Activated CD4-positive, CD25-positive, alpha-beta regulatory T cell treated with anti-CD3 and anti-CD28 coated beads, Interleukin-2, amount 50 U/mL, for 16 hours (primary cell): ENCODE measurements around the gene SLC44A5.
"Not testable (repeated sequence)": the region's sequence is repeated elsewhere in the genome, so short reads cannot be mapped to it uniquely, and the experiment has no call there.

Source experiments
- DNase-seq: peaks from one replicate; pipeline ENCODE4 v3.0.0-alpha.2; 2020; ENCODE audit warnings: low read depth, low spot score

Gene SLC44A5

DNA sequence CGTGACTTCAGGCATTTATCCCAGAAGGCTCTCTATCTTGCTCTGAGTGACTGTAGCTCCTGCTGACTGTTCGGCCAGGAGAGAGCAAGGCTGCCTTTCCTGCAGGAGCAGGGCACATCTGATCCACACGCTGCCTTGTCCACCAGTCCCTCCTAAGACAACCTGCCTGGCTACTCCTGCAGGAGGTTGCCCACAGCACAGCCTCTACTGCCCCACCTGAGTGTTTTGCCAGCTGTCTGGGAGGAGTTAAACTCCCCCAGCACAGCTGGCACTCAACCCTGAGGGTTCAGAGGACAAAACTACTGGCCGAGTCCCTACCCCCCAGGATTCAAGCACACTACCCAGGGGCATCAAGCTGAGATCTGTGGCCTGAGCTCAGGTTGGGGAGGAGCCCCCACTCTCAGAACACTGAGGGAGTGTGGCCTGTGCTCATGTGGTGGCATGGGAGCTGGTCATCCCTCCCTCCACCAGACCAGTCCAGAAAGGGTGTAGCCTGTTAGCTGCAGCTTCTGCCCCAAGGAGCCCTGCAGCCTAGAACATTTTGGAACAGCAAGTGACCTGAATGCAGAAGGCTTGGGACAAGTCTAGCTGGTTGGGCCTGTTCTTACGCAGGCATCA lies 237.3 kb downstream of the SLC44A5 start:
- no peak for DNase-seq

DNA sequence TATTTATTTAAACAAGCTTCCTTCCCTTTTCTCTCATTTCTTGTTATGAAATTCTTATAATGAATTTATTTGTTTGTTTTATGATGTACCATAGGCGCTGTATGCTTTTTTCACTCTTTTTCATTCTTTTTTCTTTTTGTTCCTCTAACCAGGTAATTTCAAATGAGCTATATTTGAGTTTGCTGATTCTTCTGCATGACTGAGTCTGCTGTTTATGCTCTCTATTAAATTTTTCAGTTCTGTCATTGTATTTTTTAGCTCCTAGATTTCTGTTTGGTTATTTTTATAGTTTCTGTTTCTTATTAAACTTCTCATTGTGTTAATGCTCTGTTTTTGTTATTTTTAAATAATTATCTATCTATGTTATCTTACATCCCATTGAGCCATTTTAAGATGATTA lies 244.3 kb downstream of the SLC44A5 start:
- DNase-seq = no peak

DNA sequence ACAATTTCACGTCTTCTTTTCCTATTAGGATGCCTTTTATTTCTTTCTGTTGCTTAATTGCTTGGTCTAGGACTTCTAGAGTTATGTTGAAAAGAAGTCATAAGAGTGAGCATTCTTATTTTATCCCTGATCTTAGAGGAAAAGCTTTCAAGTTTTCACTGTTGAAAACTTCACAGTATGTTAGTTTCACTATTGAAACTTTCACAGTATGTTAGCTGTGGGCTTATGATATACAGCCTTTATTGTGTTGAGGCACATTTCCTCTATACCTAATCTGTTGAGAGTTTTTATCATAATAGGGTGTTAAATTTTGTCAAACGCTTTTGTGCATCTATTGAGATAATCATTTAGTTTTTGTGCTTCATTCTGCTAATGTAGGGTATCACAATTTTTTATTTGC lies 249.7 kb downstream of the SLC44A5 start:
- no peak for DNase-seq

DNA sequence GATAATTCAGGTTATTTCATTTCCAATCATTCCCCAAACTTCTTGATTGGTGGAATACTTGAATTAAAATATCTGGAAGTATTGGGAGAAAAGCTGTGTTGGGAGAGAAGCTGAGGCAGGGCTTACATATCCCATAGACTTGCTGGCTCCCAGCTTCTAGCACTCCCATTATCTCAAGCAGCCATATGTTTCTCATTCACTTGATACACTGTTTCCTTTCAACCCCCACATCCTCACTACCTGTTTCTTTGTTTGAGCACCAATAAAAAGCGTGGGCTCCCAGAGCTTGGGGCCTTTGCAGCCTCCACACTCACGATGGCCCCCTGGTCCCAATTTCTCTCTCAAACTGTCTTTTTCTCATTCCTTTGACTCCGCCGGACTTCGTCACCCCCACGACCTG lies 256.6 kb downstream of the SLC44A5 start:
- DNase-seq = not testable (repeated sequence)

DNA sequence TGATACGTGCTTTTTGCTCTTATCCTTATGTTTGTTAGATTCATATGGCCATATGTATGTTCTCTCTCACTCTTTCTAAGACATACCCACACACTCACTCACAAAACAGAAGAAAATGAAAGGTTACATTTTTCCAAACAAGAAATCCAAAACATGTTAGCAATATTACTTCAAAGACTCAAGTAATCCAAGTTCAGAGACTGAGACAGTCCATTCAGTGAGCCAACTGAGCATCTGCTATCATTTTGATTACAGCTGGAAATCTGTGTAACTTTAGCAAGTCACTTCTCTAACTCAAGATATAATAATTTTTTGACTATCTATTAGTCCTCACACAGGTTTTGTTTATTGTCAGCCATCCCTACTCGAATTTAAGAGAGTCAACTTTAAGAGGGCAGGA lies 257.9 kb downstream of the SLC44A5 start:
- no peak for DNase-seq

DNA sequence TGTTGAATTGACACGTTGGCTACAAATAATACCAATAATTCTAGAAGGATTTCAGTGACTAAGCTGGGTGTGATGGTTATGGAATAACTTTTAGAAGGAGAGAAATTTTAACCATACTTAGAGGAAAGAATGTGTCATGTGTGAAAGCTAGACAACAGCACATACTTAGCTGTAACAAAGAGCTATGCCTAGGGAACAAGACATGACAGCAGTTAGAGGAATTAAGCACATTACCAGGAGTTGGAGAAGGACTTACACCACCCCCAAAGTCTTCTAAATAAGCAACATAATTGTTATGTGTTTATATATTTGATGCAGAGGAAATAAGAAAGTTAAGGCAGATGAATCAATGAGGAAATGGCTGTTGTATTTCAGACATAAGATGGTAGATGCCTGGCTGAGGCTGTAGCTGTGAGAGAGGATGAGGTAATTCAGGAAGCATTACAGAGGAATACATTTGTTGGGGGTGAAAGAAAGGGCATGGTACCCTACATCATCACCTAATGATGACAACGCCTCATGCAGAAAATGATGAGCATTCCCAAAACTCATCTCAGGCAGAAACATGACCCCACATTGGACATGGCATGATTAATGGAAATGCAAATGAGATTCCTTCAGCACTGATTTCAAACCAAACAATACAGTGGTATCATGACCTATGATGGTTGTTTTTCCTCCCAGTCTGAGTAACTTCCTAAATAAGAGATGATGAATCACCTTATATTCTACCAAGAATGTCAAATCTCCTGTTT lies 265.2 kb downstream of the SLC44A5 start:
- no peak for DNase-seq

DNA sequence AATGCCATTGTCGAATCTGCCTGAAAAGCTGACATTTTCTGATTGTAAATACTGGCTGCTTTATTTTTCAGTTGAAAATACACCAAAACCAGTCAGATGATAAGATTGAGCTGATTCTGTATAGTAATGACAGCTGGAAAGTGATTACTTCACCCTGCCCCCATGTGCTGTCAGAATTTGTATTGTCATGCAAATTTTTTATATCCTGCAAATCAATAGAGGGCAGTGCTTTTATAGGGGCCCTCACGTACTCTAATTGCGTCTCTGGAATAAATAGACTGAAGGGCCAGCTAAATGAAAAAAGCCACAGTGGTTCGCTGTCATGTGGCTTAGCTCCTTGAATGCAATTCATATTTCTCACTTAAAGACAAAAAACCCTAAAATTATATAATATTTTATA lies 268.1 kb downstream of the SLC44A5 start:
- no peak for DNase-seq

DNA sequence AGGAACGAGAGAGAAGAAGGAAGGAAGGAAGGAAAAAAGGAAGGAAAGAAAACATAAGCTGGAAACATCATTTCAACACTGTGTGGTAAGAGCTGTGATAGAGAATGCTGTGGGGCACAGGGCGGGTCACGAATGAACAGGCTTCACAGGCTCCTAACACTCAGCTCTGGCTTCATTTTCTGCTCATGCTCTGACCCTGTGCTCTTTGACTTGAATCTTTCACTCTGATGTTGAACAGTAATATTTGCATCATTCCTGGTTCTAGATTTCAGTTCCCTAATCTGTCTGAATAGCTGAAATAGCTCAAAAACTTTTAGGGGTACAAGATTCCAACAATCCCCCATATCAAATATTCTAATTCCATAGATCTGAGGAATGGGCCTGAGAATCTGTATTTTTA lies 269.4 kb downstream of the SLC44A5 start:
- DNase-seq = no peak

DNA sequence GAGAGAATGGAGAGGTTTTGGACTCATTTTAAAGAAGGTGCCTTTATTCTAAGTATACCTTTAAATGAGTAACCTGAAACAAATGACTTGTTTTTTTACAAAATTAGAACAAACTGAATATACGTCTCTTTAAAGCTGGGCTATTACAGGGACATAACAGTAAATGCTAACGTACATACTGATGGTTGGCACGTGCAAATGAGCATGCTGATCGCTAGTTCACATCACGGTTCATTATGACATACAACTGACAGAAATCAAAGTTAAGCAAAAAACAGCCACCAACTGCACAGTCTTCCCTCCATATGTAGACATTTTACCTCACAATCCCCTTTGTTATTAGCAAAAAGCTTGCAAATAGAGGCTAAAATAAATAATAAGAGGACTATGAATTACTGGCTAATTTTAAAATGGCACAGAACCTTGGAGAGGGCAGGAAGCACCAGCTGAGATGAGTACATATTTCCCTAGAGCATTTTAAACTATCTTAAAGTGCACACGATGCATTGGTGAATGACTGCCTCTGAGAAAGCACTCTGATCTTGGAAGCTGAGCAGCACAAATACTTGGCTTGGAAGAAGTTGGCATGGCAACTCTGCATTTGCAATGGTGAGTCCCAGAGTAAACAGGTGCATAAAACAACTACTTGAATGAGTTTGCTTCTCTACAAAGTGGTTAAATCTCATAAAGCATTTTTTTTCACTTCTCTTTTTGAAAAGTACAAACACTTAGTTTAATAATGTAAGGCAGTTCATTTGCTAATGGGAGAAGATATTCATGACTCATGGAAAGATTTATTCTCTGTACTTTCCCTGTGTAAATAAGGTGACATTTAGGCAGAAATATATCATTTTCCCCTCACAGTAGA lies 272.1 kb downstream of the SLC44A5 start:
- DNase-seq = no peak

DNA sequence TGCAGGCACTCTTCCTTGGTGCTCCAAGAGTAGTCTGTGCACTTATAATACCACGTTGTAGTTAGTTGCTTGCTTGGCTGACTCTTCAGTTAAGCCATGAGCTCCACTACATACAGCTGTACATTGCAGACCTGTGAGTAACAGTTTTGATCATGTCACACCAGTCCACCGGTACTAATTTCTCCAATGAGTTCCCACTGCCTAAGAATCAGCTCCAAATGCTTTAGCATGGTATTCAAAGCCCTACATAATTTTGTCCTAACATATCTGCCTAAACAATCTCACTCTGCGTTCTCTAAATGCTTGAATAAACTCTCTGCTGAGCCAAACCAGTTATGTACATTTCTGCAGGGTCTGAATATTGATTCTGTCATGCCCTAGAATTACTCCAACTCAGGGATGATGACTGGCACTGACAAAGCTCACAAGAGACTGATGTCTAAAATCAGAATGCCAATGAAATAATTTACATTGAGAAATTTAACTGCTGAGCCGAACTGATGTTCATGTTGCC lies 276.0 kb downstream of the SLC44A5 start:
- DNase-seq = no peak

DNA sequence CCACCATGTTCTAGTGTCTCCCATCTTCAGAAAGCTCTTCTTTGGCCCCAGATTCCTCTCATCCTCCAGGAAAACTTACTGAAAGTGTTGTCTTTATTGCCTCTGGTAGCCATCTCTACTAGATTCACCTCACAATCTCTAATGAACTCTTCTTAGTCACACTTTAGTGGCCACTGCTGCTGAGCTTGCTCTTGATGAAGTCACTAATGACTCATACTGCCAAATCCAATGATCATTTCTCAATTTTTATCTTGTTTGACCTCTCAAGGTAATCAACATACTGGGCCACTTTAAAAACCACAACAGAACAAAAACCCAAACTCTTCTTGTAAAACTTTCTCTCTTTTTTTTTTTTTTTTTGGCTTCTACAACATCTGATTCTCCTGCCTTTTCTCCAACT lies 280.3 kb downstream of the SLC44A5 start:
- DNase-seq = no peak

DNA sequence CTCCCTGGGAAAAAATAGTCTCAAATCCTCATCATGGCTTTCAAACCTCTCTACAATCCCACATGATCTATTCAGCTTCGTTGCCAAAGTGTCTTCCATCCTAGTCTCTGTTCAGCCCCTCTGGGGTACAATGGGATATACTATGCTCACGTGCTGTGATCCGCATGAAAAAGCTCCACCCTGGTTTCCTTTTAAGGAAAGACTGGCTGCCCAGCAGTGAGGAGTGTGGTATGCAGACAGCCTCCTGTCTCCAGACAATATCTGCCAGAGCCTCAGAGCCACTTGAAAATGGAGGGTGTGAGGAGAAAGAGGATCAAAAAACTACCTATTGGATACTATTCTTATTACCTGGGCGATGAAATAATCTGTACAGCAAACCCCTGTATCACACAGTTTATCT lies 282.2 kb downstream of the SLC44A5 start:
- no peak for DNase-seq

DNA sequence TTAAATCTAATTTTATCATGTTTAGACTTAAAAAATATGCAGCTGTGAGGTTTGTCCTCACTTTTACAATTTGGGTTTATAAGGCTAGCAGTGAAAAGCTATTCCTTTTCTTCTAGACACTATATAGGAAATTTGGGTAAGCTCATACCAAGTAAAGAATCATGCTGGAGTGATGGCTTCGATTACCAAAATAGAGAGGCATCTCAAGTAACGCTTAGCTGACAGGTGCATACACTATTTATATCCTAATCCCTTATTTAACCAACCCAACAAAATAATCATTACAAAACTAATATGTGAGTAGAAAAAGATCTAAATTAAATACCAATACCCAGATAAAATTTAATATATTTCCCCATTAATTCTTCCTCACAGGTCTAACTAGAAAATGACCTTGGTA lies 283.5 kb downstream of the SLC44A5 start:
- no peak for DNase-seq

DNA sequence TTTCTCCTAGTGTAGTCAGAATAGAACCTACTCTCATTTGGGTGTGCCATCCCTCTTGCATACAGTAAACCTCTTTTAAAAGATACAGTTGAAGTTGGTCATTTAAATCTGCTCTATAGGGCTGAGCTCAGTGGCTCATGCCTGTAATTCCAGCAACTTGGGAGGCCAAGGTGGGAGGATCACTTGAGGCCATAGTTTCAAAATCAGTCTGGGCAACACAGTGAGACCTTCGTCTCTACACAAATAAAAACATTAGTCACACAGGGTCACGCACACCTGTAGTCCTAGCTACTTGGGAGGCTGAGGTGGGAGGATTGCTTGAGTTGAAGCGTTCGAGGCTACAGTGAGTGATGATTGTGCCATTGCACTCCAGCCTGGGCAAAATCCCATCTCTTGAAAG lies 292.9 kb downstream of the SLC44A5 start:
- no peak for DNase-seq

DNA sequence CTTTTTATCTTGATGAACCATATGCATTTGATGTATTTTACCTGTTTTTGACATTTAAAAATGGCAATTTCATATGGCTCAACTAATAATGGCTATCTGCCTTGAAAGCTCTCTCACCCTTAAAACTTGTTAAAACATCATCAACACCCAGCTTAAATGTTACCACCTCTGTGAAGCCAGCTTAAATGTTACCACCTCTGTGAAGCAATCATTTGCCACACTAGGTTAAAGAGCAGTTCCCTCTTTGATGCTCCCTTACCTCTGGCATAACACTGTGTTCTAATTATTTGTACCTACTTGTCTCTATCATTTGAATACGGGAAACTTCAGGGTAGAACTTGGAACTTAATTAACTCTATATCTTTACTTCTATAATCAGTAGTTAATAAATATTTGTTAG lies 294.7 kb downstream of the SLC44A5 start:
- no peak for DNase-seq

DNA sequence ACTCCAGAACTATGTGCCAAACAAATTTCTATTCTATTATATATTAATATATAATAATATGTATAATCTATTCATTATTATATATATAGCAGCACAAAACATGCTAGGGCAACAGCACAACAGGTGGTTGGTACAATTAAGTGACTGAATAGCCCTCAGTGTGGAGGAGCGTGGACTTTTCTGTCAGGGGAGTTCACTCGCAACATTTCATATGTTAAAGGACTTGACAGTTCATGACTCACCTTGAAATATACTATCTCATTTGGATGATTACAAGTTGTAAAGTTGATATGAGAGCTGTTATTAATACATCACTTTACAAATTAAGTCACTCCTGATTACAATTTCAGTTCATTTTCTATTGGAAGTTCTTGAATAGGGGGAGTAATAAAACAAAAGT lies 298.3 kb downstream of the SLC44A5 start:
- no peak for DNase-seq

DNA sequence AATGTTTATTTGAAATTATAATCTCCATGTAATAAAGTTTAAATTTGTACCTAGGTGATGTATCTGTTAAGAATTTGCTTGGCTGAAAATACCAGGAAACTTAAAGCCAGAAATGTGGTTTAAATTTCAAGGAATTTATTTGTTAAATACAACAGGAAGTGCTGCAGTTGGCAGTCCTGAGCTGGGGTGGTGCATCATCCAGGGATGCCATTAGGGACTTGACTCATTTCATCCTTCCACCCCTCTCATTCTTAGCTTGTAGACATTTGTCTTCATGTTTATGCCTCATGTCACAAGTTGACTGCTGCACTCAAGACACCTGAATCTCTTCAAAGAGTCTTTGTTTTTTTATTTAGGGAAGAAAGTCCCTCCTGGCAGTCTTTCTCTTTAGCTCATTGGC lies 300.8 kb downstream of the SLC44A5 start:
- DNase-seq = no peak

DNA sequence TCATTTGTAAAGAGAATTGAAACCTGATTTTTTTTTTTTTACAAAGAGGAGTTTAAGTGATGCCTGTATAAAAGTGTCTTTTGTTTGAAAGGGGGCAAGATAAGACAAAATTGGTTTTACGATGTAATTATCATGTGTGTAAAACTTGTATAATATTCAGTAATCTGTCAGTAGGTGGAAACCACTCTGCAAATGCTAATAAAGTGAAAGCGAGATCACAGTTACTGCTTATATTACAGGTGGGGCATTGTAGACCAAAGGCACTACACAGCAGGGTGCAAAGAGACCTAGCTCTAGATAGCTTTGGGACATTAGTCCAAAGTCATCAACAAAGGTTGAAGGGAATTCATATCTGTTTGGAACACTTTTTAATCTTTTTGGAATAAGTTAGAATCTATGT lies 302.5 kb downstream of the SLC44A5 start:
- no peak for DNase-seq

DNA sequence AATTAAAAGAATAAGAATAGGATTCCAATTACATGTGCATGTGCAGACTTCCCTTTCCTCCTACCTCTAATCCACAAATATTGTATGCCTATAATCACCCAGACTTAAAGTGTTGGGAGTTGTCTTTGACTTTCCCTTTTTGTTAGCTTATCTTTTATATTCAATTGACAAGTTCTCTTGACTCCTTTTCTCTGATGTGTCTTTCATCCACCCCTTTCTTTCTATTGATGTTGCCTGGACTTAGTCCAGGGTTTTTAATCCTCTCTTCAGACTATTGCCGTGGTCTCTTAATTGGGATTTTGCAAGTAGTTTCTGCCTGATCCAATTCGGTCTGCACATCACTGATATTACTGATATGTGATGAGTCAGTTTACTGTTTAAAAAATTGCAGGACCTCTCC lies 305.9 kb downstream of the SLC44A5 start:
- DNase-seq = no peak

DNA sequence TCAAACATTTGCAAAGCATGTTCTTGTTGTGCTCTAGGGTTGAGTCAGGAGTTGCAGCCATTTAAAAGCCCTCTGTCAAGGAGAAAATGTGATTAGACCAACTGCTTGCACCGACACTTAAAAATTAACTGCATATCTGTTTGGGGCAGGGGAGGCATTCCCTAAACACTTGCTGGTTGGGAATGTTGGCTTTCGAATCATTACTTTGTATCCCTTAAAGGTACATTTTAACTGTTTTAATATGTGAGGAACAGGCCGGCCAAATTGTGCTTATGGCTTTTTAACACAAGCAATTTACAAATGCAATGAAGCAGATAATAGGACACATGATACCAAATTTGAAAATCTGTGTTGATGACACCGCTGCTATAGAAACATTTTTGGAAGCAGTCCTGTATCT lies 317.6 kb downstream of the SLC44A5 start:
- DNase-seq = no peak

DNA sequence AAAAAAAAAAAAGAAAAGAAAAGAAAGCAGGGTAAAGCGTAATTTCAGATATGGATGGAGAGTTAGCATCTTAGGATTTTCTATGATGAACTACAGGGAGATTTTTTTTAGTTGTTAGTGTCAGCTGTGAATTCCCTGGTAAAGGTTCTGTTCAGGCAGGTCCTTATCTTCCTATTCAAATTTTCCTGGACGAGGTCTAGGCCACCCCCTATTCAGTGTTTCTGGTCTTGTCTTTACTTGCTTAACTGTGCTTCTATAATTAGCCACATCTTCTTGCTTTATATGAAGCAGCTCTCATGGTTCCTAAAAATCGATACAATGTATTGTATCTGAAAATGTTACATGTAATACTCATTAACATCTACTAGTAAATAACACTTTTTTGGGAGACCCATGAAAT lies 318.9 kb downstream of the SLC44A5 start:
- DNase-seq = no peak

DNA sequence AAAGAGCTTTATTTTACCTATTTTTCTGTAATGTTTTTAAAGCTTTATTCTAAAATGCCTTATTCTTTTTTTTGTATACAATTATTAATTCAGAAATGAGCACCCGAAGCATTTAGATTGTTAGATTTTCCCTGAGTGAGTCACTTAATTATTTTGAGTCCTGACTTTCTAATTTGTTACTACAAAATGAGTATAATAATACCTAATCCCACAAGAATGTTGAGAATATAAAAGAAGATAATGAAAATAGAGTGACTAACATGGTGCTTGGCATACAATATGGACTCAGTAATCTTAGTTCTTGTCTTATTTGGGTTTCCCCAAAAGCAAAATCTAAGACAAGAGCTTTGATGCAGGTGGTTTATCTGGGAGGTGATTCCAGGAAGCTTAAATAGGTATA lies 334.5 kb downstream of the SLC44A5 start:
- DNase-seq = no peak

DNA sequence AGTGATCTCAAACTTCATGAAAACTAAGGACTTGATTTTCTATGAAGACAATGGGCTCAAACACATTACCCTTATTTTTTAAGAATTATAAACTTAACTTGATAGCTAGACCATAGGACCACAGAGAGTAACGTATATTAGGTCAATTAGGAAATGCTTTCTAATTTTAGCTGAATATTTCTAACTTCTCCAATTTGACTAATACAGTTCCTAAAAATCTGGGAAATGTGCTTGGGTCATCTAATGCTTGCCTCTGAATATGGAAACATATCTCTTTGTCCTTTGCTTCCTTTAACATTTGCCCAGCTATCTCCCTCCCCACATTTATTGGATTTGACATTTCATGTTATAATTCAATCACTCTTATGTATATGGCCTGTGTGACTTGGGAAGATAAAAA lies 335.3 kb downstream of the SLC44A5 start:
- DNase-seq = no peak
